ENCODE results near the gene EPOP. TPM values are rescaled to one million over a fixed set of nuclear protein-coding genes. Genes with fewer than 3 reads are reported as not detected.

The EPOP gene
- total and polyA plus RNA-seq, 2 of the 13 experiments (the other 11 are each of a cell fraction or from before 2014, with no cell fraction given): 14.7 to 37.8 TPM

DNA sequence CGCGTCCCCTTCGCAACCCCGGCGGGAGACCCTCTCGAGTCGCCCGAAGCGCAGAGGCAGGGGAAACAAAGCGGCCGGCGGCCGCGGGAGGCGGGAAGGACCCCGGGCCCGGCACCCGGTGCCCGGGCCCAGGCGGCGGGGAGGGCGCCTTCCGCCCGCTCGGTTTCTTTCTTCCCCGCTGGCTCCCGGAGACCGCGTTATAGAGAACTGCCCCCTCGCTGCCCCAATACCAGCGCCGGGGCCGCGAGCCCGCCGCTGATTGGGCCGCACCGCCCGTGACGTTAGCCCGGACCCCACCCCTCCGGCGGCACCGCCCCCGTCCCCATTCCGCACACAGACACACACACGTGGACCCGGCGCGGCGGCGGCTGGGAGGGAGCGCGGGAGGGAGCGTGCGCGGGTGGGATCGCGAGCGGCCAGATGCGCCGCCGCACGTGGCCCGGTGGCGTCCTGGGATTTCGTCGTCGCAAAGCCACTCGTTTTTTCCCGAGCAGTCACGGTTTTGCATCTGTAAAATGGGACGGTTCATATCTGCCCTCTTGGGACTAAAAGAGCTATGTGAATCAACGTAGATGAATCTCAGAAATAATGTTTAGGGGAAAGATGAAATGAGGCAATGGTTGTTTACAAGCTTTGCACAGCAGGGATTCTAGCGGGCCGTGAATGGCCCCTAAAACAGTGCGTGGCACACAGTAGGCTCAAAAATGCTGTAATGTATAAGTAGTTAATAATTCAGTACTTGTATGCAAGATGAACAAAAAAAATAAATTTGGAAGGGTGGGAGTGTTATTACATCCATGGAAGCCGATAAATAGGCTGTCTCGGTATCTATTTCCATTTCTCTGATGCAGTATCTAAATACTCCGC lies at the start of gene EPOP (continued):
- TF ChIP-seq ZNF75D (CRISPR knock-in tag; IDR thresholded peaks at IDR 0.05; ENCODE audit: borderline replicate concordance): no peak
- TF ChIP-seq LCORL (IDR thresholded peaks at IDR 0.05): no peak
- TF ChIP-seq LCORL (CRISPR knock-in tag; IDR thresholded peaks at IDR 0.05): peak; percentile 30; the same call in 1 of the 2 replicates
- peak; percentile 93; the same call in 1 of the 2 replicates for TF ChIP-seq ZFP90 (CRISPR knock-in tag; IDR thresholded peaks at IDR 0.05; ENCODE audit: borderline replicate concordance)
- TF ChIP-seq, protein P1, sequence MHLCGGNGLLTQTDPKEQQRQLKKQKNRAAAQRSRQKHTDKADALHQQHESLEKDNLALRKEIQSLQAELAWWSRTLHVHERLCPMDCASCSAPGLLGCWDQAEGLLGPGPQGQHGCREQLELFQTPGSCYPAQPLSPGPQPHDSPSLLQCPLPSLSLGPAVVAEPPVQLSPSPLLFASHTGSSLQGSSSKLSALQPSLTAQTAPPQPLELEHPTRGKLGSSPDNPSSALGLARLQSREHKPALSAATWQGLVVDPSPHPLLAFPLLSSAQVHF (CRISPR knock-in tag; IDR thresholded peaks at IDR 0.05): peak; percentile 95
- no peak for TF ChIP-seq ZNF235 (CRISPR knock-in tag; IDR thresholded peaks at IDR 0.05; ENCODE audit: borderline replicate concordance)
- TF ChIP-seq, protein P2, sequence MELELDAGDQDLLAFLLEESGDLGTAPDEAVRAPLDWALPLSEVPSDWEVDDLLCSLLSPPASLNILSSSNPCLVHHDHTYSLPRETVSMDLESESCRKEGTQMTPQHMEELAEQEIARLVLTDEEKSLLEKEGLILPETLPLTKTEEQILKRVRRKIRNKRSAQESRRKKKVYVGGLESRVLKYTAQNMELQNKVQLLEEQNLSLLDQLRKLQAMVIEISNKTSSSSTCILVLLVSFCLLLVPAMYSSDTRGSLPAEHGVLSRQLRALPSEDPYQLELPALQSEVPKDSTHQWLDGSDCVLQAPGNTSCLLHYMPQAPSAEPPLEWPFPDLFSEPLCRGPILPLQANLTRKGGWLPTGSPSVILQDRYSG (CRISPR knock-in tag; IDR thresholded peaks at IDR 0.05): peak; percentile 85; the same call in 1 of the 2 replicates
- TF ChIP-seq, protein P3, sequence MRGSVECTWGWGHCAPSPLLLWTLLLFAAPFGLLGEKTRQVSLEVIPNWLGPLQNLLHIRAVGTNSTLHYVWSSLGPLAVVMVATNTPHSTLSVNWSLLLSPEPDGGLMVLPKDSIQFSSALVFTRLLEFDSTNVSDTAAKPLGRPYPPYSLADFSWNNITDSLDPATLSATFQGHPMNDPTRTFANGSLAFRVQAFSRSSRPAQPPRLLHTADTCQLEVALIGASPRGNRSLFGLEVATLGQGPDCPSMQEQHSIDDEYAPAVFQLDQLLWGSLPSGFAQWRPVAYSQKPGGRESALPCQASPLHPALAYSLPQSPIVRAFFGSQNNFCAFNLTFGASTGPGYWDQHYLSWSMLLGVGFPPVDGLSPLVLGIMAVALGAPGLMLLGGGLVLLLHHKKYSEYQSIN (CRISPR knock-in tag; IDR thresholded peaks at IDR 0.05; ENCODE audit: borderline replicate concordance): no peak
- TF ChIP-seq, protein P4, sequence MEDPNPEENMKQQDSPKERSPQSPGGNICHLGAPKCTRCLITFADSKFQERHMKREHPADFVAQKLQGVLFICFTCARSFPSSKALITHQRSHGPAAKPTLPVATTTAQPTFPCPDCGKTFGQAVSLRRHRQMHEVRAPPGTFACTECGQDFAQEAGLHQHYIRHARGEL (CRISPR knock-in tag; IDR thresholded peaks at IDR 0.05): no peak
- no peak; the same call in 1 of the 2 replicates for TF ChIP-seq ZNF230 (CRISPR knock-in tag; IDR thresholded peaks at IDR 0.05)
- TF ChIP-seq ZNF124 (CRISPR knock-in tag; IDR thresholded peaks at IDR 0.05): 0 out of 2 replicates have a peak, but pooled peaks have one; percentile 75
- peak; percentile 93; the same call in 1 of the 2 replicates for TF ChIP-seq ZFP41 (CRISPR knock-in tag; IDR thresholded peaks at IDR 0.05; ENCODE audit: borderline replicate concordance)
- TF ChIP-seq TCF7L2 (IDR thresholded peaks at IDR 0.05; ENCODE audit: low read depth, low read length): no peak
- no peak for TF ChIP-seq TCF7 (IDR thresholded peaks at IDR 0.05; ENCODE audit: low read depth)
- TF ChIP-seq, protein P5, sequence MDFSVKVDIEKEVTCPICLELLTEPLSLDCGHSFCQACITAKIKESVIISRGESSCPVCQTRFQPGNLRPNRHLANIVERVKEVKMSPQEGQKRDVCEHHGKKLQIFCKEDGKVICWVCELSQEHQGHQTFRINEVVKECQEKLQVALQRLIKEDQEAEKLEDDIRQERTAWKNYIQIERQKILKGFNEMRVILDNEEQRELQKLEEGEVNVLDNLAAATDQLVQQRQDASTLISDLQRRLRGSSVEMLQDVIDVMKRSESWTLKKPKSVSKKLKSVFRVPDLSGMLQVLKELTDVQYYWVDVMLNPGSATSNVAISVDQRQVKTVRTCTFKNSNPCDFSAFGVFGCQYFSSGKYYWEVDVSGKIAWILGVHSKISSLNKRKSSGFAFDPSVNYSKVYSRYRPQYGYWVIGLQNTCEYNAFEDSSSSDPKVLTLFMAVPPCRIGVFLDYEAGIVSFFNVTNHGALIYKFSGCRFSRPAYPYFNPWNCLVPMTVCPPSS (IDR thresholded peaks at IDR 0.05): no peak
- no peak for TF ChIP-seq ZNF326 (CRISPR knock-in tag; IDR thresholded peaks at IDR 0.05; ENCODE audit: borderline replicate concordance)
- TF ChIP-seq ZNF337 (CRISPR knock-in tag; IDR thresholded peaks at IDR 0.05; ENCODE audit: borderline replicate concordance, low read depth): no peak
- no peak for TF ChIP-seq SNRNP70 (IDR thresholded peaks at IDR 0.05; ENCODE audit: low read depth, low read length)
- TF ChIP-seq ZNF446 (CRISPR knock-in tag; IDR thresholded peaks at IDR 0.05): no peak; the same call in 1 of the 2 replicates
- TF ChIP-seq PTBP1 (IDR thresholded peaks at IDR 0.05; ENCODE audit: low read depth, low read length, poor library complexity, severe bottlenecking): no peak
- TF ChIP-seq MTA3 (CRISPR knock-in tag; IDR thresholded peaks at IDR 0.05): no peak
- TF ChIP-seq, protein P6, sequence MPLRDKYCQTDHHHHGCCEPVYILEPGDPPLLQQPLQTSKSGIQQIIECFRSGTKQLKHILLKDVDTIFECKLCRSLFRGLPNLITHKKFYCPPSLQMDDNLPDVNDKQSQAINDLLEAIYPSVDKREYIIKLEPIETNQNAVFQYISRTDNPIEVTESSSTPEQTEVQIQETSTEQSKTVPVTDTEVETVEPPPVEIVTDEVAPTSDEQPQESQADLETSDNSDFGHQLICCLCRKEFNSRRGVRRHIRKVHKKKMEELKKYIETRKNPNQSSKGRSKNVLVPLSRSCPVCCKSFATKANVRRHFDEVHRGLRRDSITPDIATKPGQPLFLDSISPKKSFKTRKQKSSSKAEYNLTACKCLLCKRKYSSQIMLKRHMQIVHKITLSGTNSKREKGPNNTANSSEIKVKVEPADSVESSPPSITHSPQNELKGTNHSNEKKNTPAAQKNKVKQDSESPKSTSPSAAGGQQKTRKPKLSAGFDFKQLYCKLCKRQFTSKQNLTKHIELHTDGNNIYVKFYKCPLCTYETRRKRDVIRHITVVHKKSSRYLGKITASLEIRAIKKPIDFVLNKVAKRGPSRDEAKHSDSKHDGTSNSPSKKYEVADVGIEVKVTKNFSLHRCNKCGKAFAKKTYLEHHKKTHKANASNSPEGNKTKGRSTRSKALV (CRISPR knock-in tag; IDR thresholded peaks at IDR 0.05): no peak; the same call in 1 of the 2 replicates
- TF ChIP-seq ZFP1 (CRISPR knock-in tag; IDR thresholded peaks at IDR 0.05): peak; percentile 35; the same call in 1 of the 2 replicates
- no peak for TF ChIP-seq CEBPB (IDR thresholded peaks at IDR 0.05; ENCODE audit: borderline replicate concordance, low read depth, low read length)
